GM13977 (cell line): ENCODE results near the gene ZNF79.

ENCODE experiments used
- DNase-seq: peaks from one replicate; pipeline ENCODE4 v3.0.0; 2012; ENCODE audit warnings: low spot score
- in situ Hi-C: fragments of 300-500 bp; cut with MboI; formaldehyde crosslinking; loops from one replicate; pipeline ENCODE4 v1.12.0; 2022; ENCODE audit warnings: low sequenced_read_pairs, low pct_unique_long_range_greater_than_20kb, mixed read lengths, inconsistent platforms; ENCODE audit not compliant: unreplicated experiment
- TF ChIP-seq, protein P1 (sequence below): IDR thresholded peaks from 2 replicates; pipeline ENCODE4 v1.5.1; 2012; ENCODE audit warnings: mild to moderate bottlenecking, control low read depth; ENCODE audit not compliant: insufficient read depth; ENCODE audit errors: extremely low read depth, missing control alignments

Gene ZNF79

DNA sequence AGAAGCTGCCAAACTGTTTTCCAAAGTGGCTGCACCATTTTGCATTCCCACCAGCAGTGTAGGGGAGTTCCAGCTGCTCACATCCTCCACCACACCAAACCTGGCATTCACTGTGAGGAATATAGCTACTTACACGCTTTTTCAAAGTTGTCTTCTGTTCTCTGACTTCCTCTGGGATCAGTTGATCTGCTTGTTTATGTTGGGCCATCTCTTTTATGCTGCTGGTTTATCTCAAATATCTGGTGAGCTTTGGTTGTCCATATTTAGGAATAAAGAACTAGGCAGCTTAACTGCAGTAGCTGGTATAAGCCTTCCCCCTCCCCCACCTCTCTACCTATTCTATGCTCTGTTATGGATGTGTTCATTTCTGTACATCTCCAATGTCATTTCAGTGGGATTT lies 8.5 kb upstream of the ZNF79 start:
- TF ChIP-seq, protein P1, sequence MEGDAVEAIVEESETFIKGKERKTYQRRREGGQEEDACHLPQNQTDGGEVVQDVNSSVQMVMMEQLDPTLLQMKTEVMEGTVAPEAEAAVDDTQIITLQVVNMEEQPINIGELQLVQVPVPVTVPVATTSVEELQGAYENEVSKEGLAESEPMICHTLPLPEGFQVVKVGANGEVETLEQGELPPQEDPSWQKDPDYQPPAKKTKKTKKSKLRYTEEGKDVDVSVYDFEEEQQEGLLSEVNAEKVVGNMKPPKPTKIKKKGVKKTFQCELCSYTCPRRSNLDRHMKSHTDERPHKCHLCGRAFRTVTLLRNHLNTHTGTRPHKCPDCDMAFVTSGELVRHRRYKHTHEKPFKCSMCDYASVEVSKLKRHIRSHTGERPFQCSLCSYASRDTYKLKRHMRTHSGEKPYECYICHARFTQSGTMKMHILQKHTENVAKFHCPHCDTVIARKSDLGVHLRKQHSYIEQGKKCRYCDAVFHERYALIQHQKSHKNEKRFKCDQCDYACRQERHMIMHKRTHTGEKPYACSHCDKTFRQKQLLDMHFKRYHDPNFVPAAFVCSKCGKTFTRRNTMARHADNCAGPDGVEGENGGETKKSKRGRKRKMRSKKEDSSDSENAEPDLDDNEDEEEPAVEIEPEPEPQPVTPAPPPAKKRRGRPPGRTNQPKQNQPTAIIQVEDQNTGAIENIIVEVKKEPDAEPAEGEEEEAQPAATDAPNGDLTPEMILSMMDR = no peak
- no peak for DNase-seq
- in situ Hi-C loops = no loop called here

DNA sequence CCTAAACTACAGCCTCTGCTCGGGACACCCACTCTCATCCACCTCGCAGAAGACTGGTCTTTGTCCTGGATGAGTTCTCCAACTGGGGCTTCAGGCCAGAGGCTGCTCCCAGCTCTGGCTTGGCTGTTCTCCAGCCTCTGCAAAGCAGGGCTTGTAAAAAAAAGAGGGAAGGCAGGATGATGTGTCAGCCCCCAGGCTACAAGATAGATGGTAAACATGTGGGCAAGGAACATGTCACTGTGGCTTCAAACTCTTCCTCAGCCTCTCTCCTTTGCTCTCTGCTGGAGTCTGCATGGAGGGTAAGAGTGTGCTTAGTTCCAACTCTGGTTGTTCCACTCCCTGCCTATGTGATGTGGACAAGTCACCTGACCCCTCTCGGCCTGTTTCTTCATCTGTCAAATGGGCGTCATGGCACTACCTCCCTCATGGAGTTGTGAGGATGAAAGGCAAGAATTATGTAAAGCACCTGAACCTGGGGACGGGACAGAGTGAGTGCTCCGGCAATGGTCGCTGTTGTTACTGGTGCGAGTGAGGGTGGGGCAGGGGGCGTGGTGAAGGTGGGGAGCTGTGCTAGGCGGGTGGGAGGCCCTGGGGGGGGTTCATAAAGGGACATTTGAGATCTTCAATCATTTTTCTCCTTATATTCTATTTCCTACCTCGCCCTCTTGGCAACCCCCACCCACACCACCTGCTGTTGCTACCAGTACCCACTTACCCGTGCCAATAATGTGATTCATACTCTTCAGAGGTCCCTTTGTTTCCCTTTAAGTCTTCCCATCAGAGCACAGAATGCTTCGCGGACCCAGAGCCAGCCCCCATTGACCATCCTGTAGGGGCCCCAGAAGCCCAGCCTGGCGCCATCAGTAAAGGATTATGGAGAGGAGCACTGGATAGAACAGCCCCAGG lies 6.8 kb upstream of the ZNF79 start:
- DNase-seq = no peak
- in situ Hi-C loops = no loop called here
- TF ChIP-seq, protein P1 = no peak

DNA sequence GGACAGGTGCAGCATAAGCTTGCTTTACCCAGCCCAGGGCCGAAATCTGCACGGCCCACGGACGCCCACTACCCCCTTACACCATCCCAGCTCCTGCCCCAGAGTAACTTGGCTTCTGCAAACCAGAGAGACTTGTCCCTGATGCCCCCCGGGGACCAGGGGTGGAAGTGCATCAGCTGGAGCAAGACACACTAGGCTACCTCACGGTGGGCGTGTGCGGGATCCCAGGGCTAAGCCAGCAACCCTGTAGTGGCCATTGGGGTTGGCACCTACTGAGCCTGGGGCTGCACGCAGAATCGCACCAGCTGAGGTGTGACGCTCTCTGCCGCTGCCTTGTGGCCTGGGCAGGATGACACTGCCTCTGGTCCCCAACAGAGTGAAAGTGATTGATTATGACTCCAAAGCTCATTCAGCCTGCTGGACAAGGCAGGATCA lies 6.1 kb upstream of the ZNF79 start:
- in situ Hi-C loops = no loop called here
- TF ChIP-seq, protein P1 = peak; percentile 66
- DNase-seq = peak; percentile 65

DNA sequence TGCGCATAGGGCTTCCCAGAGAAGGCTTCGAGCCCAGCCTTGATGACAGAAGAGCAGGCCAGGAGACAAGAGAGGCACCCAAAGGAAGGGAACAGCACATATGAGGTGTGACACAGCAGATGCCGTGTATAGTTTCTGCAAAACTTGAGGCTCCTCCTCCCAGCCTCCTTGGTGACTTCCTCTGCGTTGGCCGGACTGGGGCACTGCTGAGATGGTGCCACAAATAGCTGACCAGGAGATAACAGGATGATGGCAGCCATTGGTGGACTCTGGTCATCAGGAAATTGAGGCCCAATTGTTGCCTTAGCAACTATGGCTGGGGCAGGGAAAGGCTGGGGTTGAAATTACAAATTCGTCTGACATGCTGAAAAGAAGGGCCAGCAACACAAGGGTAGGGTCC lies 4.8 kb upstream of the ZNF79 start:
- no peak for DNase-seq

DNA sequence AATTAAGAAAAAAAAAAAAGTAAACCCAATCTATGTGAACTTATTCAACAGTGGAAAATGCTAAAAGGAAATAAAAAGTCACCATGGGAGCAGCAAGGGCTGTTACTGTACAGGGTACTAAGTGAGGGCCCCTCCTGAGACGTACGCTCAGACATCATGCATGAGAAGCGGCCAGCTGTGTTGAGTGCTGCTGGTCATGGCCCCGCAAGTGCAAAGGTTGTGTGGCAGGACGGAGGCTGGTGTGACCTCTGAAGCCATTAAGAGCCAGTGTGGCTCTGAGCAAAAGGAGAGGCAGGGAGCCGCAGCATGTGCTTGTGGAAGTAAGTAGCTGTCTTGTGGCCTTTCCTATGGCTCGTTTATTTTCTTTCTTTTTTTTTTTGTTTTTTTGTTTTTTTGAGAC lies 3.1 kb upstream of the ZNF79 start:
- no peak for DNase-seq
- TF ChIP-seq, protein P1 = no peak
- in situ Hi-C loops = loop anchor here (10.0 kb wide), 1 partner anchor 206 kb away; no protein-coding TSS in a partner anchor

More for the DNA sequence above, 4.8 kb upstream of the ZNF79 start:
- TF ChIP-seq, protein P1 = no peak
- in situ Hi-C loops = no loop called here

DNA sequence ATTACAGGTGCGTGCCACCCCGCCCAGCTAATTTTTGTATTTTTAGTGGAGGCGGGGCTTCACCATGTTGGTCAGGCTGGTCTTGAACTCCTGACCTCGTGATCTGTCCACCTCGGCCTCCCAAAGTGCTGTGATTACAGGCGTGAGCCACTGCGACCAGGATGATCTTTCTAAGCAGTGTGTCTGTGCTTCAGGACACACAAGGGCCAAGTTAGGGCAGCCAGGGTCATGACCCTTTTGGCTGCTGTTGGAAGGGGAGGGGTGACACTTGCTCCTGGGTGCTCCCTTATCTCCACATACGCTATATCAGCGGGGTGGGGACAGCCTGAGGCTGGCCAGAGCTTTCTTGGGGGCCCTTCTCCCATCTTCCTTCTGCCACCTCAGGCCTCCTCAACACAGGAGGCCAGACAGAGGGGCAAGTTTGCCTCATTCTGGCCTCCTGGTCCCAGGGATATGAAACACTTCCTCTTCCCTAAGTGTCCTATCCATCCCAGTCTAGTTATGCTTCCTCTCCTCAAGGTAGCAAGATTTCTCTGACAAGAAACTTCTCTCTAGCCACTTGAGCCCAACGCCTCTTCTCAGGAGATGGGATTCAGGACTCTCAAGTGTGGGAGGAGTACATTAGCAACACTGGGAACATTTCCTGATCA lies 1.9 kb upstream of the ZNF79 start:
- no peak for DNase-seq
- TF ChIP-seq, protein P1 = no peak

More for the DNA sequence above, 1.9 kb upstream of the ZNF79 start:
- in situ Hi-C loops = loop anchor here (10.0 kb wide), 1 partner anchor 207 kb away; no protein-coding TSS in a partner anchor
